ENCODE data around the gene RAB6B. TPM values are rescaled to one million over a fixed set of nuclear protein-coding genes. Genes with fewer than 3 reads are reported as not detected.
"Not testable (repeated sequence)": the region's sequence is repeated elsewhere in the genome, so short reads cannot be mapped to it uniquely, and the experiment has no call there.

RAB6B gene
- total RNA-seq, 1 experiment from 2014 or later = 1.4 TPM

DNA sequence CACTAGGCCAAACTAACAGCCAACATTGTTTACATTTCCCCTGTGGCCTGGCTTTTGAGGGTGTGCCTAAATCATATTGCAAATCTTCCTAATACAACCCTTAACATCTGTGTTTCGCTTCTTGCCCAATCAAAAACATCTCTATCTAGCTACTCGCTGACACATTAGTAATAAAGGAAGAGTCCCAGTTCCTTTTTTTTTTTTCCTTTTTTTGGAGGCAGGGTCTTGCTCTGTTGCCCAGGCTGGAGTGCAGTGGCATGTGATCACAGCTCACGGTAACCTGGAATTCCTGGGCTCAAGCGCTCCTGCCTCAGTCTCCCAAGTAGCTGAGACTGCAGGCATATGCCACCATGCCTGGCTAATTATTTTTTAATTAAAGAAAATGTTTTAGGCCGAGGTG lies 92.2 kb downstream of the RAB6B start:
- peaks cover 11% of the 10 kb centered on the region for H3K4me1 ChIP-seq
- no peak overlapping the region for H3K27ac ChIP-seq
- no peak for DNase-seq

DNA sequence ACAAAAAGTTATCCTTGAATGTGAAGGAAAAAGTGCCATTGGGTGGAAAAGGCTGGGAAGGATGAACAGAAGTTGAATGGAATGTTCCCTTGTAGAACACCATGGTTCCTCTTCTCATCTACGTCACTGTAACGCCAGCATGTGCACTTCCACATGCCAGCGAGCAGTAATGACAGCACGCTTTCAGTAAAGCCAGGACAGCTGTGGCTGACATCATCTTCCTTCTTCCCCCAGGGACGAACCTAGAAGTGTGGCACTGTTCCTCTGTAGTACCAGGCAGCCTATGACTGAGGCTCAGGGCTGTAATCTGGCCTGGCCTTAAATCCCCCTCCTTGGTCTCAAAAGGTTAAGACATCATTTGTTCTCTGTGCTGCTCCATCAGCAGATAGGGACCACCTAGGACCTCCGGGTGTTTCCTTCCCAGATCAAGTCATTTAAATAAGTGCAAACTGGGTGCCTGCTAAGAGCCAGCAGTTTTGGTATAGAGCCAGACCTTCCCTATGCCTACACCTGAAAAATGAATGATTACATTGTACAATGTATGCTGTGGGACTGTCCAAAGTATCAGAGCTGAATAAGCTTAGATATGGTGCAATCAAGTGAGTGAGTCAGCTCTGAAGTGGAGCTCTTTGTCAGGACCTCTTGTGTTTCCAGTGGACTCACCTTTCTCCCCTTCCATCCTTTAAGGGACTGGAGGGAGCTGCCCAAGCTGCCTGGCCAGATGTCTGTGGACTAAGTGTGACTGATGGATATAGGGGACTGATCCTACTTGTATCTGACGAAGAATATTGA lies 95.7 kb downstream of the RAB6B start:
- Histone ChIP-seq H3K27ac (no peak overlapping the region), H3K4me1 (peaks cover 20% of the 10 kb centered on the region), H3K9me3 (replicated peaks) (no peaks in the 10 kb centered on the region), H3K27me3 (no peaks in the 10 kb centered on the region), H3K4me3 (no peak overlapping the region), H3K36me3 (no peaks in the 10 kb centered on the region)
- DNase-seq = peak; percentile 80 to 88

More for the DNA sequence above, 92.2 kb downstream of the RAB6B start:
- Histone ChIP-seq H3K27me3 (no peaks in the 10 kb centered on the region), H3K36me3 (peaks cover 10% of the 10 kb centered on the region; the same call in 1 of the 2 replicates), H3K9me3 (replicated peaks) (no peaks in the 10 kb centered on the region), H3K4me3 (no peak overlapping the region)

DNA sequence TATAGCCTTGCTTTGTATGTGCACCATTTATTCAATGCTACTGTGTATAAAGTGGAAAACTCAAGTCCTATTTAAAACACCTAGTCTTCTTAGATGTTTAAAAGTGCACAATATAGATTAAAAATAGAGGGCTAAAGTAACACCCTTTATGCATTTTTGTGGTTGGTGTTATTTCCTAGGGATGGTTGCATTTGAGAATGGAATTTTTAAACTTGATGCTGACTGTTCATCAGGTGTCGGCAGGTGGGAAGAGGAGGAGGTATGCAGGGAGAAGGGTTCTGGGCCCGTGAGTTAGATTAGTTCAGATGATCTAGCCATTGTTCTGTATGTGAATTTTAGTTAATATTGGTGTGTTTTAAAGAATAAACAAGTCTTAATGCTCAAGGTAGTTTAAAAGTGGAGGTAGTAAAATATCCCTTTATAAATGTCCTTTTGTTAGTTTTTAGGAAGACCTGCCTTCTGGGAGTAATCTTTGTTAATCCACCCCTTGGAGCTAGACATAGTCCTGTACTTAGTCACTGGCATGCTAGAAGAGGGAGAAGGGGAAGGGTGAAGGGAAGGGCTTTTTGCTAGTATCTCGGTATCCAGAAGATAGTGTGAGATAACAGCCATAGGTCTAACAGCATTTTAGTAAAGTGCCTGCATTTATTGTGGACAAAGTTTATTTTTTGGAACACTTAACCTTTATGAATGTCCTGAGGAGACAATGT lies 98.1 kb downstream of the RAB6B start:
- H3K27me3 ChIP-seq = no peaks in the 10 kb centered on the region
- no peak overlapping the region for H3K27ac ChIP-seq
- peak in 1 of 2 experiments; percentile 9 for DNase-seq
- no peak overlapping the region for H3K4me3 ChIP-seq
- peaks cover 20% of the 10 kb centered on the region for H3K4me1 ChIP-seq
- no peaks in the 10 kb centered on the region for H3K36me3 ChIP-seq
- peaks cover 12% of the 10 kb centered on the region for H3K9me3 ChIP-seq (replicated peaks)

- no peaks in the 10 kb centered on the region for H3K36me3 ChIP-seq
- no peak overlapping the region for H3K4me3 ChIP-seq
- H3K27ac ChIP-seq = no peak overlapping the region
- H3K4me1 ChIP-seq = peaks cover under 1% of the 10 kb centered on the region
- DNase-seq = peak in 1 of 2 experiments; percentile 44
- H3K27me3 ChIP-seq = no peaks in the 10 kb centered on the region
- H3K9me3 ChIP-seq (replicated peaks) = peaks cover 23% of the 10 kb centered on the region
Measured at GRCh38 chr3:133792171-133792763, 103.4 kb downstream of the RAB6B start.

GRCh38 chr3:133788024-133788423 lies 107.7 kb downstream of the RAB6B start:
- Histone ChIP-seq H3K9me3 (replicated peaks) (peaks cover 15% of the 10 kb centered on the region), H3K4me1 (no peaks in the 10 kb centered on the region), H3K27me3 (no peaks in the 10 kb centered on the region), H3K27ac (no peak overlapping the region), H3K4me3 (no peak overlapping the region), H3K36me3 (no peaks in the 10 kb centered on the region)
- DNase-seq = no peak

GRCh38 chr3:133783762-133784161 lies 111.9 kb downstream of the RAB6B start:
- DNase-seq = no peak
- Histone ChIP-seq H3K4me3 (no peak overlapping the region), H3K4me1 (no peaks in the 10 kb centered on the region), H3K9me3 (replicated peaks) (no peaks in the 10 kb centered on the region), H3K27me3 (no peaks in the 10 kb centered on the region), H3K27ac (no peak overlapping the region), H3K36me3 (no peaks in the 10 kb centered on the region)

DNA sequence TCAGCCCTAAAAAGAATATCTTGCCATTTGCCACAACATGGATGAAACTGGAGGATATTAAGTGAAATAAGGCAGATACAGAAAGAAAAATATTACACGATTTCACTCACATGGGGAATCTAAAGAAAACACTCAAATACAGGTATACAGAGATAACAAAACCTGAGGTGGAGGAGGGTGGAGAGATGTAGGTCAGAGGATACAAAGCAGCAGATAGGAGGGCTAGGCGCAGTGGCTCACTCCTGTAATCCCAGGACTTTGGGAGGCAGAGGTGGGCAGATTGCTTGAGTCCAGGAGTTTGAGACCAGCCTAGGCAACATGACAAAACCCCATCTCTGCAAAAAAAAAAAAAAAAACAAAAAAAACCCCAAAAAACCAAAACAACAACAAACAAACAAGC lies 113.2 kb downstream of the RAB6B start:
- no peaks in the 10 kb centered on the region for H3K4me1 ChIP-seq
- H3K36me3 ChIP-seq = no peaks in the 10 kb centered on the region
- H3K4me3 ChIP-seq = no peak overlapping the region
- DNase-seq = no peak
- no peaks in the 10 kb centered on the region for H3K9me3 ChIP-seq (replicated peaks)
- no peak overlapping the region for H3K27ac ChIP-seq
- H3K27me3 ChIP-seq = no peaks in the 10 kb centered on the region

- no peak for DNase-seq
- H3K27me3 ChIP-seq = no peaks in the 10 kb centered on the region
- H3K4me1 ChIP-seq = no peaks in the 10 kb centered on the region
- H3K4me3 ChIP-seq = no peak overlapping the region
- no peak overlapping the region for H3K27ac ChIP-seq
- no peaks in the 10 kb centered on the region for H3K9me3 ChIP-seq (replicated peaks)
- H3K36me3 ChIP-seq = no peaks in the 10 kb centered on the region
Measured at GRCh38 chr3:133781570-133781969, 114.1 kb downstream of the RAB6B start.

DNA sequence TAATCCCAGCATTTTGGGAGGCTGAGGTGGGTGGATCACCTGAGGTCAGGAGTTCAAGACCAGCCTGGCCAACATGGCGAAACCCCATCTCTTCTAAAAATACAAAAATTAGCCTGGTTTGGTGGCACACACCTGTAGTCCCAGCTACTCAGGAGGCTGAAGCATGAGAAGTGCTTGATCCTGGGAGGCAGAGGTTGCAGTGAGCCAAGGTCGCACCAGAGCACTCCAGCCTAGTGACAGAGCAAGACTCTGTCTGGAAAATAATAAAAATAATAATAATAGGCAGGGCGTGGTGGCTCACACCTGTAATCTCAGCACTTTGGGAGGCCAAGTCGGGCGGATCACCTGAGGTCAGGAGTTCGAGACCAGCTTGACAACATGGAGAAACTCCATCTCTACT lies 114.9 kb downstream of the RAB6B start:
- not testable (repeated sequence) for H3K27ac ChIP-seq; H3K9me3 ChIP-seq (replicated peaks); H3K4me3 ChIP-seq; H3K4me1 ChIP-seq; DNase-seq; H3K36me3 ChIP-seq; H3K27me3 ChIP-seq

GRCh38 chr3:133779626-133780203 lies 116.0 kb downstream of the RAB6B start:
- DNase-seq = no peak
- no peaks in the 10 kb centered on the region for H3K4me1 ChIP-seq
- H3K27me3 ChIP-seq = no peaks in the 10 kb centered on the region; the same call in 1 of the 2 replicates
- no peaks in the 10 kb centered on the region for H3K9me3 ChIP-seq (replicated peaks)
- no peak overlapping the region for H3K4me3 ChIP-seq
- H3K36me3 ChIP-seq = no peaks in the 10 kb centered on the region
- H3K27ac ChIP-seq = no peak overlapping the region

DNA sequence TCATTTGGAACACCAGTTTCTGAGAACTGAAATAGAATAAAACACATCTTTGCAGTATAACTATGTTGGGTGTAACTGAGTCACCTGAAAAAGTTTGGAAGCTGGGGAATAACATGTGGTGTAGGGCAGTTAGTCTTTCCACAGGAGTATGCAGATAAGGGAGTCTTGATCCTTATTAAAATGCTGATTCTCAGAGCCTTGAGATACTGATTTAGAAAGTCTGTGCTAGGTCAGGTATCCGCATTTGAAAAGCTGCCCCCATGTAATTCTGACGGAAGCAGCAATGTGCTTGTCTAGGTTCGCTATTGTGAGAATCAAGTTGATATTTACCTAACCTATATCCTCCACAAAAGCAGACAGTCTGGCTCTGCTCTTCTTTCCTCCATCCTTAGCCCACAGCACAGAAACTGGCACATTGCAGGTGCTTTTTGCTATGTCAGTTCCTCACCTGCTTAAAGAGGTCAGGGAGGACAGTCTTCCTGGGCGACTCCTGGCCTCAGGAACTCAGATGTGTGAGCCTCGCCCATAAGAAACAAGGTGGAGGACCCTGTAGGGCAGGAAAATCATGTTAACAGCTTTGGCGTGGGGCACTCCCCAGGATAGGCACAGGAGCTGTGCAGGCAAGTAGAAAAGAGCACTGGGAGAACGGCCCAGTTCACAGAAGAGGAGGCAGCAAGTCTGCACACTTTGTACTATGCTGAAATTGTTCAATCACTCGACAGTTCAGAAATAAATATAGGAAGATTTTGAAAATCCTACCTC lies 117.7 kb downstream of the RAB6B start:
- no peak overlapping the region for H3K27ac ChIP-seq
- H3K36me3 ChIP-seq = no peaks in the 10 kb centered on the region
- no peaks in the 10 kb centered on the region for H3K9me3 ChIP-seq (replicated peaks)
- no peaks in the 10 kb centered on the region; the same call in 1 of the 2 replicates for H3K27me3 ChIP-seq
- no peak for DNase-seq
- H3K4me3 ChIP-seq = no peak overlapping the region
- H3K4me1 ChIP-seq = no peaks in the 10 kb centered on the region

GRCh38 chr3:133776794-133777438 lies 118.8 kb downstream of the RAB6B start:
- Histone ChIP-seq H3K27me3 (no peaks in the 10 kb centered on the region; the same call in 1 of the 2 replicates), H3K4me1 (no peaks in the 10 kb centered on the region), H3K27ac (no peak overlapping the region), H3K4me3 (no peak overlapping the region), H3K9me3 (replicated peaks) (no peaks in the 10 kb centered on the region), H3K36me3 (no peaks in the 10 kb centered on the region)
- DNase-seq = no peak

- H3K27me3 ChIP-seq = no peaks in the 10 kb centered on the region; the same call in 1 of the 2 replicates
- no peak for DNase-seq
- no peaks in the 10 kb centered on the region for H3K36me3 ChIP-seq
- no peaks in the 10 kb centered on the region for H3K4me1 ChIP-seq
- H3K9me3 ChIP-seq (replicated peaks) = no peaks in the 10 kb centered on the region
- no peak overlapping the region for H3K27ac ChIP-seq
- H3K4me3 ChIP-seq = no peak overlapping the region
Measured at GRCh38 chr3:133775835-133776234, 119.8 kb downstream of the RAB6B start.

- Histone ChIP-seq H3K4me1 (no peaks in the 10 kb centered on the region), H3K9me3 (replicated peaks) (no peaks in the 10 kb centered on the region), H3K4me3 (no peak overlapping the region), H3K36me3 (no peaks in the 10 kb centered on the region), H3K27ac (no peak overlapping the region), H3K27me3 (no peaks in the 10 kb centered on the region; the same call in 1 of the 2 replicates)
- no peak for DNase-seq
Measured at GRCh38 chr3:133775309-133775708, 120.4 kb downstream of the RAB6B start.
